B cell (primary cell): Measurements from ENCODE around the gene HCRTR2. TPM values are rescaled to one million over a fixed set of nuclear protein-coding genes. Genes with fewer than 3 reads are reported as not detected.
"Not testable (repeated sequence)": the region's sequence is repeated elsewhere in the genome, so short reads cannot be mapped to it uniquely, and the experiment has no call there.

Experiments
- ATAC-seq: fragments of 200-7000 bp; cut with Tn5 transposase; one replicate; pipeline ENCODE4 v1.10.0; 2021; ENCODE audit warnings: low read depth, mild to moderate bottlenecking, moderate number of reproducible peaks, moderate library complexity
- CTCF ChIA-PET: fragments of 350-600 bp; sonication (Branson Sonifier 250); formaldehyde crosslinking; loops from one replicate; lab custom pipeline; 2021; ENCODE audit warnings: antibody characterized with exemption, inconsistent platforms; lab: Charles Lee
- POLR2A ChIA-PET: fragments of 350-600 bp; sonication (Branson Sonifier 250); formaldehyde crosslinking; loops from one replicate; lab custom pipeline; 2021; ENCODE audit warnings: antibody characterized with exemption; lab: Charles Lee
- DNase-seq: peaks from one replicate; pipeline ENCODE4 v3.0.0; 2013
- H2AFZ ChIP-seq: 2 replicates; pipeline ENCODE4 v1.6.1; 2012; ENCODE audit warnings: mild to moderate bottlenecking, low read depth, low read length; ENCODE audit not compliant: insufficient read depth, poor library complexity, severe bottlenecking
- H3K27ac ChIP-seq, 2 donors: 1 replicate in 1 of 2; 2 replicates in 1 of 2; pipeline ENCODE4 v1.5.1; 2012 to 2013; ENCODE audit warnings: low read length in 2 of 2, mild to moderate bottlenecking in 2 of 2, moderate library complexity in 1 of 2
- H3K27me3 ChIP-seq, 4 experiments: fragments of 200-600 bp in 1 of 4; sonication (generic) in 1 of 4; replicated peaks in 1 of 4; 1 replicate in 2 of 4; 2 replicates in 2 of 4; pipeline versions ENCODE4 v1.6.1 to v1.7.0; 2013 to 2016; ENCODE audit warnings: low read length in 3 of 4, mild to moderate bottlenecking in 2 of 4, mixed read lengths in 1 of 4, moderate library complexity in 1 of 4; ENCODE audit not compliant: insufficient read depth in 4 of 4, control insufficient read depth in 3 of 4; ENCODE audit errors: control extremely low read depth in 1 of 4
- H3K36me3 ChIP-seq, 2 experiments: replicated peaks in 1 of 2; 1 replicate in 1 of 2; 2 replicates in 1 of 2; pipeline versions ENCODE4 v1.6.1 to v1.7.1; 2013; ENCODE audit warnings: low read length in 1 of 2; ENCODE audit not compliant: insufficient read depth in 2 of 2, control insufficient read depth in 1 of 2; ENCODE audit errors: control extremely low read depth in 1 of 2, extremely low read depth in 1 of 2
- H3K4me1 ChIP-seq, 2 donors: fragments of 200-600 bp in 1 of 2; sonication (generic) in 1 of 2; 1 replicate in 1 of 2; 2 replicates in 1 of 2; pipeline versions ENCODE4 v1.5.1 to v1.6.1; 2013 to 2017; ENCODE audit warnings: low read length in 2 of 2; ENCODE audit not compliant: control insufficient read depth in 2 of 2, insufficient read depth in 2 of 2
- H3K4me2 ChIP-seq: replicated peaks from 2 replicates; pipeline ENCODE3; 2012; ENCODE audit warnings: mild to moderate bottlenecking, low read depth, low read length; ENCODE audit not compliant: poor library complexity, severe bottlenecking
- H3K4me3 ChIP-seq, 5 experiments: fragments of 200-600 bp in 1 of 5; sonication (generic) in 1 of 5; 1 replicate in 3 of 5; 2 replicates in 2 of 5; pipeline versions ENCODE4 v1.5.1 to v1.7.0; 2011 to 2016; ENCODE audit warnings: low read length in 4 of 5, mild to moderate bottlenecking in 4 of 5, low read depth in 2 of 5, control low read depth in 1 of 5, moderate library complexity in 1 of 5; ENCODE audit not compliant: insufficient read depth in 1 of 5; ENCODE audit errors: control extremely low read depth in 1 of 5, extremely low read depth in 1 of 5
- H3K79me2 ChIP-seq: fragments of 200-600 bp; sonication (generic); one replicate; pipeline ENCODE4 v1.6.0; 2016; ENCODE audit warnings: low read length; ENCODE audit not compliant: control insufficient read depth, insufficient read depth
- H3K9ac ChIP-seq: fragments of 200-600 bp; sonication (generic); 2 replicates; pipeline ENCODE4 v1.6.1; 2017; ENCODE audit warnings: mild to moderate bottlenecking, low read length, moderate library complexity
- H3K9me3 ChIP-seq, 3 donors: one replicate each; pipeline versions ENCODE4 v1.6.1 to v1.7.1; 2013; ENCODE audit warnings: low read length in 2 of 3; ENCODE audit not compliant: control insufficient read depth in 2 of 3, insufficient read depth in 1 of 3; ENCODE audit errors: control extremely low read depth in 1 of 3
- H4K20me1 ChIP-seq: 2 replicates; pipeline ENCODE4 v1.6.0; 2012; ENCODE audit warnings: mild to moderate bottlenecking, low read length; ENCODE audit not compliant: insufficient read depth, control insufficient read depth, poor library complexity, severe bottlenecking
- H3K27ac Mint-ChIP-seq: one replicate; pipeline ENCODE4 v1.8.0; 2021; ENCODE audit warnings: mixed read lengths
- H3K27me3 Mint-ChIP-seq: one replicate; pipeline ENCODE4 v1.8.0; 2021; ENCODE audit warnings: mixed read lengths
- H3K4me1 Mint-ChIP-seq: one replicate; pipeline ENCODE4 v1.8.0; 2021; ENCODE audit warnings: mixed read lengths
- H3K4me3 Mint-ChIP-seq: one replicate; pipeline ENCODE4 v1.8.0; 2021; ENCODE audit warnings: mixed read lengths
- H3K9me3 Mint-ChIP-seq: one replicate; pipeline ENCODE4 v1.8.0; 2022; ENCODE audit warnings: mixed read lengths; ENCODE audit not compliant: insufficient read depth
- CTCF ChIP-seq: fragments of 200-600 bp; IDR thresholded peaks from one replicate; pipeline ENCODE4 v1.8.0; 2022; ENCODE audit warnings: antibody characterized with exemption, mild to moderate bottlenecking
- EZH2 ChIP-seq: IDR thresholded peaks from 2 replicates; pipeline ENCODE4 v1.6.1; 2012; ENCODE audit warnings: borderline replicate concordance, low read depth, mild to moderate bottlenecking, moderate library complexity, low read length; ENCODE audit not compliant: insufficient read depth, poor library complexity, severe bottlenecking
- WGBS: methylation state at CpG from one replicate; pipeline ENCODE4 v1.1.5; 2013; ENCODE audit warnings: missing lambda C conversion rate; ENCODE audit not compliant: insufficient coverage; 5-methylcytosine and 5-hydroxymethylcytosine counted together
- intact Hi-C: fragments of 100-400 bp; cut with micrococcal nuclease; formaldehyde crosslinking; loops from one replicate; pipeline ENCODE4 v1.10.0; 2022
- polyA plus RNA-seq: library from polyadenylated mRNA; depleted of rRNA; stranded (reverse); fragments of >200 nt; gene quantifications from 2 replicates; pipeline ENCODE4 v1.2.3, GENCODE V29; 2012
- total RNA-seq, 2 donors: library from RNA; stranded (reverse); fragments of 120-200 nt in 1 of 2; gene quantifications; 1 replicate in 1 of 2; 2 replicates in 1 of 2; pipeline versions ENCODE4 v1.2.3 to v1.2.4, GENCODE V29; 2013 to 2022

Gene HCRTR2
- total and polyA plus RNA-seq, 2 donors (not counting 1 experiment from before 2014, with no cell fraction given), result not detected

- intact Hi-C loops, result no loop called here
Measured at GRCh38 chr6:55290736-55291135, 116.4 kb downstream of the HCRTR2 start.

DNA sequence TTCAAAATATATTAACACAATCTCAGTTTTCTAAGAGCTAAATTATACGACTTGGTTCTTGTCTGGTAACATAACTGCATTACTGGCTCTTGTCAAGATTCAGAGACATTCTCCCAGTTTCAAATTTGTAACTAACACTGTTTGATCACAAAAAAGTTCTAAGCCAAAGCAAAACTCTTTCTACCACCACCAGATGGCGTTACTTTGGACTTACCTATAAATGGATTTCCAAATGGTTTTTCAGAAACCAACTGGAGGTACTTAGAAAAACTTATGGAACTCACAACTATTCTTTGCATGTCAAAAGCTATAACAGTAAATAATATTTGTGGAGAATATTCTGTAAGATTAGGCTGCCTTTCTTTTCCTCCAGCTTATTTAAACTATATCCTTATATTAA is 118.8 kb downstream of the HCRTR2 start:
- H3K27me3 Mint-ChIP-seq, result no peaks in the 10 kb centered on the region
- Histone ChIP-seq H3K36me3 (no peaks in the 10 kb centered on the region), H3K4me1 (no peaks in the 10 kb centered on the region), H2AFZ (no peak overlapping the region), H3K27ac (no peak overlapping the region), H3K79me2 (no peaks in the 10 kb centered on the region), H3K4me3 (no peak overlapping the region), H3K9ac (no peak overlapping the region), H3K27me3 (no peaks in the 10 kb centered on the region), H3K4me2 (no peak overlapping the region), H3K9me3 (peaks cover 0 to 4% (median 0%) of the 10 kb centered on the region in 3 donors), H4K20me1 (no peaks in the 10 kb centered on the region)
- no peak overlapping the region for H3K27ac Mint-ChIP-seq
- intact Hi-C loops, result no loop called here
- ChIA-PET POLR2A (no interaction called here), CTCF (no interaction called here)
- peaks cover 2% of the 10 kb centered on the region for H3K9me3 Mint-ChIP-seq
- no peaks in the 10 kb centered on the region for H3K4me1 Mint-ChIP-seq
- no peak for TF ChIP-seq CTCF
- TF ChIP-seq EZH2, result no peak
- ATAC-seq (no peak), DNase-seq (no peak)
- H3K4me3 Mint-ChIP-seq, result no peak overlapping the region
- 61% methylated on average over 2 of the region's 2 CpGs for WGBS

More at GRCh38 chr6:55290736-55291135, 116.4 kb downstream of the HCRTR2 start:
- Histone ChIP-seq H3K9ac (no peak overlapping the region), H3K4me2 (no peak overlapping the region), H2AFZ (no peak overlapping the region), H3K36me3 (no peaks in the 10 kb centered on the region), H3K9me3 (peaks cover 0 to 4% (median 0%) of the 10 kb centered on the region in 3 donors), H3K27me3 (no peaks in the 10 kb centered on the region), H3K4me1 (no peaks in the 10 kb centered on the region), H3K27ac (no peak overlapping the region), H3K79me2 (no peaks in the 10 kb centered on the region), H3K4me3 (no peak overlapping the region), H4K20me1 (no peaks in the 10 kb centered on the region)
- ATAC-seq, result no peak
- Mint-ChIP-seq H3K27me3 (no peaks in the 10 kb centered on the region), H3K27ac (no peak overlapping the region), H3K4me1 (no peaks in the 10 kb centered on the region), H3K4me3 (no peak overlapping the region), H3K9me3 (peaks cover 2% of the 10 kb centered on the region)
- ChIA-PET POLR2A (no interaction called here), CTCF (no interaction called here)
- no peak for DNase-seq
- WGBS, result 60% methylated on average over 1 of the region's 2 CpGs
- TF ChIP-seq CTCF, result no peak

GRCh38 chr6:55297214-55297613 is 122.9 kb downstream of the HCRTR2 start:
- H3K9ac ChIP-seq, H3K27me3 ChIP-seq, POLR2A ChIA-PET, H4K20me1 ChIP-seq, H3K9me3 Mint-ChIP-seq, H3K27me3 Mint-ChIP-seq, H3K27ac ChIP-seq, H3K4me1 Mint-ChIP-seq, ATAC-seq, H3K4me3 Mint-ChIP-seq, H2AFZ ChIP-seq, H3K4me1 ChIP-seq, DNase-seq, H3K4me2 ChIP-seq, H3K79me2 ChIP-seq, CTCF ChIA-PET, H3K36me3 ChIP-seq, intact Hi-C loops, H3K27ac Mint-ChIP-seq, H3K4me3 ChIP-seq, H3K9me3 ChIP-seq: not testable (repeated sequence)
- WGBS, result no CpG with 5 or more reads among the region's 3 CpGs
